GM21526 (cell line): Measurements from ENCODE around the gene RNF121.

Source experiments
- ATAC-seq: cut with Tn5 transposase; IDR thresholded peaks from one replicate; pipeline ENCODE4 v1.9.1; 2021; ENCODE audit warnings: moderate library complexity; ENCODE audit not compliant: unreplicated experiment, low FRiP score

RNF121 gene

DNA sequence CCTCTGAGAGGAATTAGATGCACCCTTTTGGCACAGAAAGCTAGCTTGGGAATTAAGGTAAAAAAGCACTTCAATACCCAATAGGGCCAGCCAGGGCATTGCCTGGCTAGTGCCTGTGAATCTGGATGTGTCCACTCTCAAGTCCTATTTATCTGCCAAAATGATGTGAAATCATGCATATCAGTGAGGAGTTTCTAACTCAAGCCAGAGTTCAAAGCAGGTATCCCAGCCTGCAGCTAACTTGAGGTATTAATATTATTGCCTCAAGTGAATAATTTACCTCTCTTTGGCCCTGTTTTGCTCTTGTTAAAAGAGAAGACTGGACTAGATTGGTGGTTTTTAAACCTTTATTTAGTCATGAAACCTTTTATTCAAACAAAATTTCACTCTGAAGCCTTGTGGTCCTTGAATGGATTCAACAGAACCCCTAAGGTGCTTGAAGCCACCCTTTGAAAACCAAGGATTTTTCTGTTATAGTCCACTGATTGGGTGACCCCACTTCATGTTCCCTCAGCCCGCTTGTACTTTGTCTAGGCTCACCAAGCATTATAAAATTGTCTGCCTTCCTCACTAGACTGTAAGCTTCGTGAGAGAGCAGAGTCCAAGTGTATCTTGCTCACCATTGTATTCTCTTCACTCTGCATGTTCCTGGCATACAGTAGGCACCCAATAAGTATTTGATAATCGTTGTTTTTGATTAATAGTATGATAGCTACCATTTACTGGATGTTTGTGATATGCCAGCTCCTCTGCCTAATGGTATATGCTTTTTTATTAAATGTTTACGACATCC lies 4.5 kb downstream of the RNF121 start:
- ATAC-seq, result no peak

DNA sequence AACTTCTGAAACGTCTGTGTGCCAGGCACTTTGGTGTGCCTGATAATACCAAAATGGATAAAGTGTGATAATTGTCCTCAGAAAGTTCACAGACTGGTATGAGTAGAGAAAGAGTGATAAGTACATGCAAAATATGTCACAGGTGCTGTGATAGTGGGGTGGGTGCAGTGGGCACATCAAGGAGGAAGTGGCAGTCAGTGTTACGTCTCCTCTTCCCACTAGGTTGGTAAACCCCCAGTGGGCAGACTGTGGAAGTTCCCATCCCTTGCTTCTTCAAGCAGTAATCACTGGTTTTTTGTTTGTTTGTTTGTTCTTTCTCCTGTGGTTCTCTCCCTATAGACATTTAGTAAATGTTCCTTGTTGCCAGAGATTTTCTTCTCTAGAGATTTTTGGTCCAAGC lies 5.4 kb downstream of the RNF121 start:
- ATAC-seq, result no peak

- no peak for ATAC-seq
Measured at GRCh38 chr11:71935338-71935925, 6.6 kb downstream of the RNF121 start.

DNA sequence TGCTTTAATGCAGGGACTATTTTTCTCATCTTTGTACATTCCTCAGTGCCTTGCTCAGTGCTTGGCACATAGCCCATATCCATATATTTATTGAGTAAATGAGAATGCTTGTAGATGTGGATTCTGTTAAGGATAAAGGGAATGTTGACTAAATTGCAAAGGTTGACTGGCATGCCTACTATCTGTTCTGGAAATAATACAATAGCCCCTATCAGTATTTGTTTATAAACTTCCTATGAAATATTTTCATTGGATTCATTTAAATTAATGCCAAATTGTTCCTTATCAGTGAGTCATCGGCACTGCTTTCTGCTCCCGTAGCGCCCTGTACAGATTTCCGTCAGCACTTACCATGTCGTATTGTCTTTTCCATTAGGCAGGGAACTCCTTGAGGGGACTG lies 8.0 kb downstream of the RNF121 start:
- ATAC-seq, result no peak

GRCh38 chr11:71937826-71938225 lies 9.0 kb downstream of the RNF121 start:
- no peak for ATAC-seq

DNA sequence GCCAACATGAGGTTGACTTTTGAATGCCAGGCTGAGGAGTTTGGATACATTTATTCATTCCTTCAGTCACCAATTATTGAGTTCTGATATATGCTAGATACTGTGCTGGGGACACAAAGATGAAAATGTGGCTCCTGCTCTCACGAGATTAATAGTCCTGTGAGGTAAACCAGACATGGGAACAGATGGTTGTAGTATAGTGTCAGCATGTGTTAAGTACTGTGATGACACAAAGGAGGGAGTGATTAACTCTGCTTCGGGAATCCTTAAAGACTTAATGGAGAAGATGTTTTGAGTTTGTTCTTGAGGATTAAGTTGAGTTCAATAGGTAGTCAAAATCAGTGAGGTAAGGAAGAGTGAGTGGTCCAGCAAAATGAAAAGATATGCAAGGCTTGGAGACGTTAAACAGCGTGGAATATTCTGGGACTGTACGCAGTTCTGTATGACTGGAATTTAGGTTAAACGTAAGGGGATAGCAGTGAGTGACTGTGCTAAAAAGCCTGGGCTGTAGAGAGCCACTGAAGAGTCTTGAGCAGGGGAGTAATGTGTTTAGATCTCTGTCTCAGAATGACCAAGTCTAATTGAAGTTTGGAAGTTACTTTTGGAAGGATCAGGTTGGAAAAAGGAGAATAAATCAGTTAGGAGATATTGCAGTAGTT lies 11.8 kb downstream of the RNF121 start:
- no peak for ATAC-seq

DNA sequence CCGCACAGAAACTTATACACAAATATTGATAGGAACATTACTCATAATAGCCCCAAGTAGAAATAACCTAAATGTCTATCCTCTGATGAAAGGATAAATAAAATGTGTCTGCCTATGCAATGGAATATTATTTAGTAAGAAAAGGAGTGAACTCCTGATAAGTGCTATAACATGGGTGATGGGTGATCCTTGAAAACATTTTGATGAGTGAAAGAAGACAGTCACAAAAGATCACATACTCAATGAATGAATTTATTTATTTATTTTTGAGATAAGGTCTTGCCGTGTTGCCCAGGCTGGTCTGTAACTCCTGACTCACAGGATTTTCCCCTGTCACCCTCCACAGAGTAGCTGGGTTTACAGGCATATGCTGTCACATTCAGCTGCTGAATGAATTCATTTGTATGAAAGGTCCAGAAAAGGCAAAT lies 17.3 kb downstream of the RNF121 start:
- no peak for ATAC-seq

DNA sequence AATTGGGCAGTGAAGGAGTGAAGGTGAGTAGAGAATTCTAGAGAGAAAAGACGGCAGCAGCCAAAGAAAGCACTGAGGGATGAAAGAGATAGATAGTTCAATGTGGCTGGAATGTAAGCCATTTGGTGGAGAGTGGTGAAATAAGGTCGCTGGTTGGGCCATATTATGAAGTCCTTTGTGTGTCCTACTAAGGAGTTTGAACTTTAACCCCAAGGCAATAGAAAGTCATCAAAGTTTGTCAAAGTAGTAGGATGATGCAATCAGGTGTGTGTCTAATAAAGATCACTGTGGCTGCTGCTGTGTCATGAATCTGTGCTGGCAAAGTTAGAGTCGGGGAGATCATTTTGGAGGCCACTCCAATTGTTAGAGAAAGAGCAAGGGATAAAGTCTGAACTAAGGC lies 18.7 kb downstream of the RNF121 start:
- no peak for ATAC-seq

- ATAC-seq, result no peak
Measured at GRCh38 chr11:71948314-71949027, 19.6 kb downstream of the RNF121 start.

DNA sequence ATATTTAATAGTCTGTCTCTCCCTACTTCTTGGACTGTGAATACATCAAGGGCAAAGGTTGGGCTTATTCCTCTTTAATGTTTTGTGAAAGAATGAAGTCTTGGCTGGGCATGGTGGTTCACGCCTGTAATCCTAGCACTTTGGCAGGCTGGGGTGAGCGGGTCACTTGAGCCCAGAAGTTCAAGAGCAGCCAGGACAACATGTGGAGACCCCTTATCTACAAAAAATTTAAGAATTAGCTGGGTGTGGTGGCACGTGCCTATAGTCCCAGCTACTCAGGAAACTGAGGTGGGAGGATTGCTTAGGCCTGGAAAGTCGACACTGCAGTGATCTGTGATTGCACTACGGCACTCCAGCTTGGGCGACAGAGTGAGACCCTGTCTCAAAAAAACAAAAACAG lies 20.2 kb downstream of the RNF121 start:
- ATAC-seq, result no peak

DNA sequence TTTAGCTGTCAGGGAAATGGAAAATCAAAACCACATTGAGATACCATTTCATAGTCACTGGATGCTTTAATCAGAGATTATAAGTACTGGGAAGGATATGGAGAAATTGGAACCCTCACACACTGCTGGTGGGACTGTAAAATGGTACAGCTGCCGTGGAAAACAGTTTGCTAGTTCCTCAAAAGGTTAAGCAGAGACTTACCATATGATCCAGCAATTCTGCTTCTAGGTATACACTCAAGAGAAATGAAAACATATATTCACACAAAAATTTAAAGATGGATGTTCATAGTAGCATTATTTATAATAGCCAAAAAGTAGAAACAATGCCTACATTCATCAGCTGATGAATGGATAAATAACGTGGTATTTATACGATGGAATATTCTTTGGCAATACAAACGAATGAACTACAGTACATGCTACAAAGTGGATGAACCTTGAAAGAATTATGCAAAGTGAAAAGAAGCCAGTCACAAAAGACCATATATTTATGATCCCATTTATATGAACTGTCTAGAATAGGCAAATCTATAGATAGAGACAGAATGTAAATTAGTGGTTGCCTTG lies 23.0 kb downstream of the RNF121 start:
- ATAC-seq, result no peak

- ATAC-seq, result no peak
Measured at GRCh38 chr11:71955898-71956456, 27.1 kb downstream of the RNF121 start.

GRCh38 chr11:71962428-71963038 lies 33.7 kb downstream of the RNF121 start:
- ATAC-seq, result no peak

DNA sequence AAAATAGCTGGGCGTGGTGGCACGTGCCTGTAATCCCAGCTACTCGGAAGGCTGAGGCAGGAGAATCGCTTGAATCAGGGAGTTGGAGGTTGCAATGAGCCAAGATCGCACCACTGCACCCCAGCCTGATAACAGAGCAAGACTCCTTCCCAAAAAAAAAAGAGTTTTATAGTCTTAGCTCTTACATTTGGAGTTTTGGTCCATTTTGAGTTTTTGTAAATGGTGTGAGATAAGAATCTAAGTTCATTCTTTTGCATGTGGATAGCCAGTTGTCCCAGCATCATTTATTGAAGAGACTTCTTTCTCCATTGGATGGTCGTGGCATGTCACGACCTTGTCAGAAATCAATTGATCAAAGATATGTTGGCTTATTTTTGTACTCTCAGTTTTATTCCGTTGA lies 34.6 kb downstream of the RNF121 start:
- no peak for ATAC-seq

DNA sequence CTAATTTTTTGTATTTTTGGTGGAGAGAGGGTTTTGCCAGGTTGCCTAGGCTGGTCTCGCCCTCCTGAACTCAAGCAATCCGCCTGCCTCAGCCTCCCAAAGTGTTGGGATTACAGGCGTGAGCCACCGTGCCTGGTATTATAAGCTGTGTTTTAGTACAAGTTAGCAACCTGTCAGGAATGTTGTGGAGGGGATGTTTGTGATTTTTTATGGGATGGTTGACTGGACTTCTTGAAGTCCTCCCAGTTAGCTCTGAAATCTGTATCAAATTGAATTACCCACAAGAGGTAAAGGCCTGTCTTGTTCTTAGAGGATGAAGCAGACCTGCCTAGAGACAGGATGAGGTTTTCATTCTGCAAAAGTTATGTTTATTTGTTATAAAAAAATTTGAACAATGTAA lies 35.8 kb downstream of the RNF121 start:
- ATAC-seq, result no peak

DNA sequence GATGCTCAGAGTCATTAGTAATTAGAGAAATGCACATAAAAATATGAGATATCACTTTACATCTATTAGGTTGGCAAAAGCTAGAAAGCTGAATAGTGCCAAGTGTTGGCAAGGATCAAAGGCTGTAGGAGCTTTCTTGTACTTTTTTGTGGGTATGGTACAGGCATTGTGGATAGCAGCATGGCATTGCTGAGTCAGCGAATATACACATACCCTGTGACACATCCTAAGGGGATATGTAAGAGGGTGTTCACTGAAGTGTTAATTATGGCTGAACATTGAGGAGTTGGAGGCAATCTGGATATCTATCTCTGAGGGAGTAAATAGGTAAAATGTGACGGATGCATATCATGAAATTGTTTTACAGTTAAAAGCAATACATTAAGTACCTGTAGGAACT lies 42.8 kb downstream of the RNF121 start:
- no peak for ATAC-seq

GRCh38 chr11:71976551-71976950 lies 47.7 kb downstream of the RNF121 start:
- ATAC-seq, result no peak

GRCh38 chr11:71977090-71977489 lies 48.2 kb downstream of the RNF121 start:
- no peak for ATAC-seq

DNA sequence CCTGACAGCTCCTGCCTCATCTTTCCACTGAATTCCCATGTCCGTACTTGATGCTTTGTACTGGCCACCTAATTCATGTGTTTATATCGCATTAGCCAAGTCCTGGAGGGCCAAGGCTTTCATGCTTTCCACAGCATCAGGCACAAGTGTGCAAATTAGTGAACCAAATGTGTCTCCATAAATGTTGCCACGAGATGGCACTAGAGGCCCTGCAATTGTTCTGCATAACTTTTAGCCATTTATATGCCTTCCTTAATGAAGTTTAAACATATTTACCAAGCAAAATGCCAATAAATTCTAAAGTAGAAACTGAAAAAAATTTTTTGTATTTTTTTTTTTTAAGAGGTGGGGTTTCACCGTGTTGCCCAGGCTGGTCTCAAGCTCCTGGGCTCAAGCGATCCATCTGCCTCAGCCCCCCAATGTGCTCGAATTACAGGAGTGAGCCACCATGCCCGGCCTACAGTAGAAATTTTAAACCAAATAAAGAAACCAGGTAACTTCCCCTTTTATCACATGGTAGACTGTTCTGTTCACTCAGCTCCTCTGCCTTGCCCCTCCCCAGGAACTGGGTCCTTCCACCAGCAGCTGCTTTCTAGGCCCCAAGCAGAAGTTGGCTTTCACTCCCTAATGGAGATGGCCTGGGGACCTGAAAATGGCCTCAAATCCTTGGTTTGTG lies 49.0 kb downstream of the RNF121 start:
- peak; percentile 53 for ATAC-seq

GRCh38 chr11:71979094-71979493 lies 50.2 kb downstream of the RNF121 start:
- no peak for ATAC-seq
